ENCODE results near the gene FOXP1.

DNA sequence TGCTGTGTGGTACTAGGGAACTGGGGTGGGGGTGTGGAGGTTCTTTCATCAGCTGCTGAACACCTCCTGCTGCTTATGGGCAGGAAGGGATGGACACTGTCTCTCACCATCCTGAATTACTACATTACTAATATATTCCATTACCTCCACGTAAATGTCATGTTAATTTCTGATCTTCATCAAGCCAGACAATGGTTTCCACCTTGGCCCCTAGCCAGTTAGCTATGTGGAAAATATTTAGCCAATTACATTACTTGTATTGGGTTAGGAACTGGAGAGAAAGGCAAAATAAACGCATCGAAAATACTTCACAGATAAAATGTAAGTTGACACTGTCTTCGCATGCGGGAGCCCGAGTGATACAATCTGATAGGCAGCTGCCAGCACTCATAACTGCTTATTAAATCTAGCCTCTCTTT, 95.1 kb downstream of the FOXP1 start:
- TF ChIP-seq, protein P1, sequence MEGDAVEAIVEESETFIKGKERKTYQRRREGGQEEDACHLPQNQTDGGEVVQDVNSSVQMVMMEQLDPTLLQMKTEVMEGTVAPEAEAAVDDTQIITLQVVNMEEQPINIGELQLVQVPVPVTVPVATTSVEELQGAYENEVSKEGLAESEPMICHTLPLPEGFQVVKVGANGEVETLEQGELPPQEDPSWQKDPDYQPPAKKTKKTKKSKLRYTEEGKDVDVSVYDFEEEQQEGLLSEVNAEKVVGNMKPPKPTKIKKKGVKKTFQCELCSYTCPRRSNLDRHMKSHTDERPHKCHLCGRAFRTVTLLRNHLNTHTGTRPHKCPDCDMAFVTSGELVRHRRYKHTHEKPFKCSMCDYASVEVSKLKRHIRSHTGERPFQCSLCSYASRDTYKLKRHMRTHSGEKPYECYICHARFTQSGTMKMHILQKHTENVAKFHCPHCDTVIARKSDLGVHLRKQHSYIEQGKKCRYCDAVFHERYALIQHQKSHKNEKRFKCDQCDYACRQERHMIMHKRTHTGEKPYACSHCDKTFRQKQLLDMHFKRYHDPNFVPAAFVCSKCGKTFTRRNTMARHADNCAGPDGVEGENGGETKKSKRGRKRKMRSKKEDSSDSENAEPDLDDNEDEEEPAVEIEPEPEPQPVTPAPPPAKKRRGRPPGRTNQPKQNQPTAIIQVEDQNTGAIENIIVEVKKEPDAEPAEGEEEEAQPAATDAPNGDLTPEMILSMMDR (conservative IDR thresholded peaks at IDR 0.05 in 1 of 2, IDR thresholded peaks at IDR 0.05 in 1 of 2; ENCODE audit: extremely low read depth in 1 of 2, insufficient read depth in 1 of 2, low read depth in 1 of 2, low read length in 2 of 2): no peak
- no peak for TF ChIP-seq EZH2 (IDR thresholded peaks at IDR 0.05; ENCODE audit: borderline replicate concordance, low read length)

Data from mammary epithelial cell (primary cell).